Stomach (tissue), 9 donors: ENCODE data around the gene RAPH1. TPM values are rescaled to one million over a fixed set of nuclear protein-coding genes. Genes with fewer than 3 reads are reported as not detected.
A peak's percentile ranks its signal among the peaks of the same experiment; 100 is the strongest.

Experiments
- DNase-seq, 2 donors: peaks; one replicate each; pipeline versions ENCODE4 v3.0.0 to v3.0.0-alpha.2; 2013 to 2019
- H3K27ac ChIP-seq, 5 donors: fragments of 200-600 bp in 4 of 5; sonication (generic) in 4 of 5; one replicate each; pipeline ENCODE4 v1.5.1; 2013 to 2019; ENCODE audit warnings: mild to moderate bottlenecking in 1 of 5, moderate library complexity in 1 of 5
- H3K27me3 ChIP-seq, 3 donors: fragments of 200-600 bp; sonication (generic); one replicate each; pipeline ENCODE4 v1.5.1; 2017 to 2019; ENCODE audit warnings: mixed run types in 1 of 3
- H3K36me3 ChIP-seq, 4 donors: fragments of 200-600 bp; sonication (generic); 1 replicate in 3 of 4; 2 replicates in 1 of 4; pipeline ENCODE4 v1.5.1; 2016 to 2019
- H3K4me1 ChIP-seq, 4 donors: fragments of 200-600 bp; sonication (generic); one replicate each; pipeline ENCODE4 v1.5.1; 2016 to 2019
- H3K4me3 ChIP-seq, 4 donors: fragments of 200-600 bp; sonication (generic) in 3 of 4; one replicate each; pipeline ENCODE4 v1.5.1; 2016 to 2019; ENCODE audit warnings: mild to moderate bottlenecking in 1 of 4
- H3K9me3 ChIP-seq, 4 donors: fragments of 200-600 bp; sonication (generic); one replicate each; pipeline ENCODE4 v1.5.1; 2016 to 2019
- EP300 ChIP-seq: sonication (generic); formaldehyde crosslinking; IDR thresholded peaks from one replicate; pipeline ENCODE4 v1.6.1; 2017; ENCODE audit warnings: antibody characterized with exemption
- POLR2A ChIP-seq, 4 donors: fragments of 450-650 bp; IDR thresholded peaks; one replicate each; pipeline ENCODE4 v1.6.1; 2016; ENCODE audit warnings: antibody characterized with exemption in 4 of 4, control low read depth in 2 of 4, mild to moderate bottlenecking in 1 of 4, moderate library complexity in 1 of 4
- POLR2AphosphoS5 ChIP-seq, 3 donors: sonication (generic); formaldehyde crosslinking; IDR thresholded peaks; one replicate each; pipeline ENCODE4 v1.6.1; 2016; ENCODE audit warnings: antibody characterized with exemption in 3 of 3
- WGBS, 5 donors: extraction: QIAGEN DNeasy Blood & Tissue Kit in 3 of 5; methylation state at CpG; one replicate each; pipeline versions ENCODE4 v1.1.5 to v1.1.7; 2013 to 2018; 5-methylcytosine and 5-hydroxymethylcytosine counted together
- intact Hi-C: fragments of 100-400 bp; cut with DNase I; formaldehyde crosslinking; loops from one replicate; pipeline ENCODE4 v1.15.1; 2023; ENCODE audit warnings: low total_unique reads
- polyA plus RNA-seq, 3 donors: library from polyadenylated mRNA; stranded (reverse); fragments of 200-250 nt; gene quantifications; one replicate each; pipeline ENCODE4 v1.2.3, GENCODE V29; 2013
- total RNA-seq, 5 donors: library from RNA; depleted of rRNA; stranded (reverse); fragments of >200 nt; gene quantifications; one replicate each; pipeline versions ENCODE4 v1.1.0 to v1.2.3, GENCODE V29; 2014 to 2016
- TF ChIP-seq, protein P1 (sequence below), 7 experiments: fragments of 450-650 bp in 4 of 7; fragments of 200-600 bp in 3 of 7; sonication (generic) in 3 of 7; IDR thresholded peaks; one replicate each; pipeline ENCODE4 v1.5.1; 2016 to 2019; ENCODE audit warnings: antibody characterized with exemption in 7 of 7, control low read depth in 2 of 7, mild to moderate bottlenecking in 1 of 7
- donor health status: healthy with polysubstance abuse.
- donor health status: Bipolar disorder and iron deficiency.
- donor health status: healthy.

RAPH1 gene
- total and polyA plus RNA-seq, 8 donors = 2.5 to 1,062 (median 17.7) TPM

- Histone ChIP-seq H3K36me3 (peaks cover 0 to 44% (median 39%) of the 10 kb centered on the region in 4 donors), H3K27ac (no peak overlapping the region), H3K9me3 (no peaks in the 10 kb centered on the region), H3K27me3 (no peaks in the 10 kb centered on the region), H3K4me3 (no peak overlapping the region), H3K4me1 (no peaks in the 10 kb centered on the region)
- no peak for TF ChIP-seq POLR2AphosphoS5 (IDR thresholded peaks at IDR 0.05)
- TF ChIP-seq POLR2A (IDR thresholded peaks at IDR 0.05) = no peak
- TF ChIP-seq, protein P1, sequence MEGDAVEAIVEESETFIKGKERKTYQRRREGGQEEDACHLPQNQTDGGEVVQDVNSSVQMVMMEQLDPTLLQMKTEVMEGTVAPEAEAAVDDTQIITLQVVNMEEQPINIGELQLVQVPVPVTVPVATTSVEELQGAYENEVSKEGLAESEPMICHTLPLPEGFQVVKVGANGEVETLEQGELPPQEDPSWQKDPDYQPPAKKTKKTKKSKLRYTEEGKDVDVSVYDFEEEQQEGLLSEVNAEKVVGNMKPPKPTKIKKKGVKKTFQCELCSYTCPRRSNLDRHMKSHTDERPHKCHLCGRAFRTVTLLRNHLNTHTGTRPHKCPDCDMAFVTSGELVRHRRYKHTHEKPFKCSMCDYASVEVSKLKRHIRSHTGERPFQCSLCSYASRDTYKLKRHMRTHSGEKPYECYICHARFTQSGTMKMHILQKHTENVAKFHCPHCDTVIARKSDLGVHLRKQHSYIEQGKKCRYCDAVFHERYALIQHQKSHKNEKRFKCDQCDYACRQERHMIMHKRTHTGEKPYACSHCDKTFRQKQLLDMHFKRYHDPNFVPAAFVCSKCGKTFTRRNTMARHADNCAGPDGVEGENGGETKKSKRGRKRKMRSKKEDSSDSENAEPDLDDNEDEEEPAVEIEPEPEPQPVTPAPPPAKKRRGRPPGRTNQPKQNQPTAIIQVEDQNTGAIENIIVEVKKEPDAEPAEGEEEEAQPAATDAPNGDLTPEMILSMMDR (IDR thresholded peaks at IDR 0.05) = no peak
- TF ChIP-seq EP300 = no peak
- no peak for DNase-seq
- intact Hi-C loops = no loop called here
These were observed 73.4 kb downstream of the RAPH1 start for GRCh38 chr2:203461746-203462145.

DNA sequence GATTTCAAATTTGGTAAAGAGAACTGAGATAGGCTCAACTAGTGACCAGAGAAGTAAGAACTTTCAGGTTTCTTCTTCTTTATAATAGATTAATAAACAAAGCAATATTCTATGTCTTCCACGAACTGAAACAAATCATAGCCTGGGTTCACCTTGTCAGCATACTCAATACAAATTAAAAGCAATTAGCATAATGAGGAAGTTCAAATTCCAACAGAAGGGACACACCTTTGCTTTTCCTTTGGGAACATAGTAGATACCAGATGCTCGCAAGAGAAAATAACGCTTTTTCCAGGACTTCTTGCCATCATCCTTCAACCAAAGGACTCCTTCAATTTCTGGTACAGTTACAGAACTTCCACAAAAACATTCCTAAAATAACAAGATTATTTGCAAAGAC is 79.9 kb downstream of the RAPH1 start:
- H3K4me1 ChIP-seq = no peaks in the 10 kb centered on the region
- H3K36me3 ChIP-seq = peaks cover 3 to 70% (median 62%) of the 10 kb centered on the region in 4 donors
- DNase-seq = no peak
- H3K4me3 ChIP-seq = no peak overlapping the region
- no peaks in the 10 kb centered on the region for H3K9me3 ChIP-seq
- intact Hi-C loops = no loop called here
- H3K27ac ChIP-seq = no peak overlapping the region
- TF ChIP-seq POLR2A (IDR thresholded peaks at IDR 0.05) (no peak), EP300 (no peak), POLR2AphosphoS5 (IDR thresholded peaks at IDR 0.05) (no peak)
- TF ChIP-seq, protein P1 (IDR thresholded peaks at IDR 0.05) = no peak
- no peaks in the 10 kb centered on the region for H3K27me3 ChIP-seq
- WGBS, 5 donors = 60 to 70% (median 61%) methylated on average over 3 of the region's 3 CpGs

DNA sequence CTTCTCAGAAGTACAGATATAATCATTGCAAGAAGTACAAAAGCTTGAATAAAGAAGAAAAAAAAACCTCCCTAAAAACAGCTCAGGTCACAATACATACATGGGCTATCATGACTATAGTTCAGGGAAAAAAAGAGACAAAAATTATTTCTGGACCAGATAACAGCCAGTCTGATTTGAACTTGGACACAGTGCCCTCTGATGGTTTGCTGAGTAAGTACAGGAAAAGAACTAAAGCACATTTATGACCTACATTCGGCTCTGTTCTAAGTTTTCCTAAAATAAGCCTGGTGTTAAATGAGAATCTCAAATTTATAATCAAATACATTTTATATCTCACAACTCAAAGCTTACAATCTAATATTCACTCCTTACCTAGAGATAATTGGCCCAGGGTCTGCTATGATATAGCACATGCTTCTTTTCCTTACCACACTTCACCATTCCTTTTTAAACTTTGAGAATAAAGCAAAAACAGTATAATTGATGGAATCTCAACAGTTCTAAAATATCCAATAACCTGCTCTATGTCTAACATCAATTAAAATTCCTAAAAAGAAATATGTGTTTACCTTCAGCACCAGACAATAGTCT is 81.1 kb downstream of the RAPH1 start:
- Histone ChIP-seq H3K27me3 (no peaks in the 10 kb centered on the region), H3K9me3 (no peaks in the 10 kb centered on the region), H3K36me3 (peaks cover 3 to 70% (median 62%) of the 10 kb centered on the region in 4 donors), H3K4me3 (no peak overlapping the region), H3K27ac (no peak overlapping the region), H3K4me1 (no peaks in the 10 kb centered on the region)
- TF ChIP-seq EP300 (no peak), POLR2AphosphoS5 (IDR thresholded peaks at IDR 0.05) (no peak)
- TF ChIP-seq, protein P1 (IDR thresholded peaks at IDR 0.05) = peak in 5 of 7 experiments; percentile 40 to 68 (median 52)
- 13 to 29% (median 18%) methylated on average over 1 of the region's 1 CpG for whole genome bisulfite sequencing, 5 donors
- DNase-seq = peak in 1 of 2 donors; percentile 83
- intact Hi-C loops = no loop called here

DNA sequence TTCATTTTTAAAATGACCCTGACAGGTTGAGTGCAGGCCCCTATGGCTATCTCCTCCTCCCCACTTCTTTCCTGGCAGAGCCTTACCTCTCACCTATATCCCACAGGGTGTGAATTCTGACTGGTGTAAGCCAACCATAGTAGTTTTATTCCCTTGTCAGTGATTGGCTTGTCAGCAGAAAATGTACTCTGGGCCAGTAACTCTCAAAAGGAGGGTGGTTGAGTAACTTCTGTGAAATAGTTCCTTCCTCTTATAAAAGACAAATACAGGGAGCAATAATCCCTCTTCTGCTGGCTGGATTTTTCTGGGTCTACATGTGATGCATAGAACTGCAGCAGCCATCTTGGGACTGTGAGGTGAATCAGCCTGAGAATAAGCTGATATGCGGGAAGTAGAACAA is 83.4 kb downstream of the RAPH1 start:
- peaks cover 3 to 70% (median 61%) of the 10 kb centered on the region in 4 donors for H3K36me3 ChIP-seq
- no peaks in the 10 kb centered on the region for H3K27me3 ChIP-seq
- H3K9me3 ChIP-seq = no peaks in the 10 kb centered on the region
- no peak for DNase-seq
- H3K4me3 ChIP-seq = no peak overlapping the region
- no peaks in the 10 kb centered on the region for H3K4me1 ChIP-seq
- intact Hi-C loops = no loop called here
- WGBS, 5 donors = 91 to 100% (median 100%) methylated on average over 1 of the region's 1 CpG
- TF ChIP-seq POLR2A (IDR thresholded peaks at IDR 0.05) (no peak), POLR2AphosphoS5 (IDR thresholded peaks at IDR 0.05) (no peak)
- TF ChIP-seq, protein P1 (IDR thresholded peaks at IDR 0.05) = no peak
- no peak overlapping the region for H3K27ac ChIP-seq
